Midbrain (tissue), 1 donor: ENCODE data around the gene KAT6B.

ENCODE experiments used
- DNase-seq: peaks from one replicate; lab custom pipeline; 2025; lab: John Stamatoyannopoulos, UW

Gene KAT6B

DNA sequence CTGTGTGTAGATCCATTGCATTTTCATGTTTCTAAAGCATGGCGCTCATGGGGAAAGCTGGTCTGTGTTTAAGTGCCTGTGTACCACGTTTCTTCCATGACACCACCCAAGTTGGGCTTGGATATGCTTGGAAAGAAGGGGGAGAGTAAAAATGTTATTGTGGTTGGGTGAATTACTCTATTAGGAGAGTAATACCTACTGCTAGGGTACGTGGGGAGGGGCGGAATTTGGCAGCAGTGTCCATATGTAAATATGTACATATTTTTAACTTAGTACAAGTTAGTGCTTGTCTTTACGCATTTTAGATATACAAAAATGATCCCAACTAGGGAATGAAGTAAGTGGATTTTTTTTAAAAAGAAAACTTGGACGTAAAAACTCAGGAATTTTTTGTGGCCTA is 242.1 kb downstream of the KAT6B start:
- no peak for DNase-seq

- no peak for DNase-seq
These were observed 244.1 kb downstream of the KAT6B start for GRCh38 chr10:75070476-75070875.

DNA sequence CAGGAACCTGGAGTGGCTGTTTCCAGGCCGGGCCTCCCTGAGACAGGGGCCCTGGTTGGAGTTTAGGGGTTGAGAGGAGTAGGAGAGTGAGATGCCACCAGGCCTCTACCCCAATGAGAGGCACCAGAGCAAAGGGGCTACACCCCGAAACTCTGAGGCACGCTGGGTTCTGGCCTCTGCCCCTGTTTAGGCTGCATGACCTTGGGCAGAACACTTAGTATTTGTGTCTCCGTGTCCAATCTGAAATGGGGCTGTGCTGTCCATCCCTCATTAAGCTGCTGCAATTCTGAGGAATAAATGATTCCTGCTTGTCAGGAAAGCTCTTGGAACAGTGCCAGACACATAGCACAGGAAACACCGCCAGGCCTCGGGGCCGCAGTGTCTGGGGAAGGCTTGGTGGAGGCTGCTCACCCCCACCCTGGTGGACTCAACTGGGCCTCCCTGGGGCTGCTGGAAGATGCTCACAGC is 244.6 kb downstream of the KAT6B start:
- DNase-seq: no peak

DNA sequence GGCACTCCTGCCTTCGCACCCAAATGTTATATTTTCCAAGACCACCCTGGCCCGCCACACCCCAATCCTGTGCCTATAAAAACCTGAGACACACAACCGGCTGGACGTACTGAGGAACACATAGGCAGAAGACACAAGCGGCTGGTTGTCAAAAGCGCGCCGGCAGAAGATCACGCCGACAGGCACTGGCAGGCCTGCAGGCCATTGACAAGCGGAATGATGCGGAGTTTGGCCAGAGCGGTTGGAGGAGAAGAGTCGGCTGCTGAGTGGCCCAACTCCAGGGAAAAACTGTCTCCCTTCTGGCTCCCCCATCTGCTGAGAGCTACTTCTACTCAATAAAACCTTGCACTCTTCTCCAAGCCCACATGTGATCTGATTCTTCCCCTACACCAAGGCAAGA is 245.4 kb downstream of the KAT6B start:
- no peak for DNase-seq

DNA sequence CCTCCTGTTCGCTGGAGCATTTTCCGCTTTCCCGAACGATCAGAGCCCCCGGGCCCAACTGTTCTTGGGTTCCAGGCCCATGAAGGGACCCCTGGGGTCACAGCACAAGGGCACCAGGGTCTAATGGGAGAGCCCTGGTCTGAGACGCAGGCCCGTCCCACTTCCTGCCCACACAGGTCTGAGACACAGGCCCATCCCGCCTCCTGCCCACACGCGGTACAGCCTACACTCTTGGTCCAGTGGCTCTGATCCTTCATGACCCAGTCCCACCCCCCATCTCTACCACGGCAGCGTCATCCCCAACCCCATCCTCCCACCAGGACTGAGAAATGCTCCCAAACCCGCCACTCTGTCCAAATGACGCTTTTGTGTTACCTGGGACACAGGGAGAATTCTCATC is 246.3 kb downstream of the KAT6B start:
- DNase-seq: no peak

- no peak for DNase-seq
These were observed 247.0 kb downstream of the KAT6B start for GRCh38 chr10:75073442-75073841.

DNA sequence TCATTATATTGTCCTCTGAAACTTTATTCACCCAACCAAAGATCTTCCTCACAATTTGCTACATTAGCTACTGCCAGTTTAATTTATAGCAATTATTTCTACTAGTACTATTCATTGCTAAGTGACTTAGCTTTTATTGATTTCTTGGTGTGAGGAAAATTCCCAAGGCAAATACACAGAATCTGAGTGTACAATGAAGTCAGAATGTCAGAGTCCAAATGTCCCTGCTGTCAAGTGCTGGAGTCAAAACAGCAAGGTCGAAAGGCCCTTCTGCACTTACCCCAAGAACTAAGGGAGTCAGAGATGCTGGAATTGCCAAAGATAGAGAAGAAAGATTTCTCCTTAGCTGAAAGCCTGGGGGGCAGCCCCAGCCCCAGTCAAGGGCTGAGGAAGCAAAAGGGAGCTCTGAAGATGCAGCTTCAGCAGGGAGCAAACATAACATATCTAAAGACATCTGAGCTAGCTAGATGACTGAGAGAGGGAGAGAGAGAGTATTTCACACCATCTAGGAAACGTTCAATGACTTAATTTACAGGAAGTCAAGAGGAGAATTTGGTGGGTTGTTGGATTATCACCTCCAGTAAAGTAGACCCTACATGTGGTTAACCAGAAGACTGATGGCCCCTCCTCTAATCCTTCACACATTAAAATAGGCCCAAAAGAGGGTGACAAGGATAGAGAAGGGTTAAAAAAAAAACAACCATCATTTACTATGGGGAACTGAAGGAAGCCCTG is 248.5 kb downstream of the KAT6B start:
- DNase-seq: no peak

DNA sequence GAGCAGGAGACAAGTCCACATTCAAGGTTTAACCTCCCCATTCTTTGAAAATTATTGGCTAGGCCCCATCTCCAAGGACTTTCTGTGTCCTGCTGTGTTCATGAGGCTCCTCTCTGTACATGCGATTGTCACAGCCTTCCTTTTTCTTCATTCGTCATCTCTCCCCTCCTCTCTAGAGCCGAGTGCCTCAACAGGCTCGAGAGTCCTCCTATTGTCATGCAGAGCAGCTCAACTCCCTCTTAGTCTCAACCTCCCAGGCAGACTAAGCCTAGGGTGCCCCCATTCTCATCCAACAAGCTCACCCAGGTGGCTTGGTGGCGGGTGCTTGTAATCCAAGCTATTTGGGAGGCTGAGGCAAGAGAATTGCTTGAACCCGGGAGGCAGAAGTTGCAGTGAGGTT is 249.9 kb downstream of the KAT6B start:
- no peak for DNase-seq

- no peak for DNase-seq
These were observed 253.2 kb downstream of the KAT6B start for GRCh38 chr10:75079436-75080083.

- DNase-seq: no peak
These were observed 254.2 kb downstream of the KAT6B start for GRCh38 chr10:75080554-75080953.

GRCh38 chr10:75081379-75081778 is 255.0 kb downstream of the KAT6B start:
- DNase-seq: no peak
